Activated naive CD8-positive, alpha-beta T cell treated with anti-CD3 and anti-CD28 coated beads, Interleukin-2, amount 10 ng/mL, durations not matched to agents 7 days and 5 days (primary cell): ENCODE results near the gene DGKD. TPM values are rescaled to one million over a fixed set of nuclear protein-coding genes. Genes with fewer than 3 reads are reported as not detected.

Source experiments
- ATAC-seq: fragments of 150-1000 bp; cut with Tn5 transposase; one replicate; pipeline ENCODE4 v1.10.0; 2021; ENCODE audit warnings: low read depth, moderate library complexity
- POLR2A ChIA-PET: fragments of 350-600 bp; sonication (Branson Sonifier 250); formaldehyde crosslinking; loops from one replicate; lab custom pipeline; 2021; ENCODE audit warnings: antibody characterized with exemption; lab: Charles Lee
- DNase-seq: peaks from one replicate; pipeline ENCODE4 v3.0.0; 2021
- H3K27ac Mint-ChIP-seq: one replicate; pipeline ENCODE4 v1.8.0; 2022; ENCODE audit warnings: mild to moderate bottlenecking, mixed read lengths
- H3K27me3 Mint-ChIP-seq: one replicate; pipeline ENCODE4 v1.8.0; 2022; ENCODE audit warnings: mild to moderate bottlenecking, moderate library complexity, mixed read lengths
- H3K36me3 Mint-ChIP-seq: one replicate; pipeline ENCODE4 v1.8.0; 2021; ENCODE audit warnings: mild to moderate bottlenecking, mixed read lengths
- H3K4me1 Mint-ChIP-seq: one replicate; pipeline ENCODE4 v1.8.0; 2021; ENCODE audit warnings: mixed read lengths
- H3K4me3 Mint-ChIP-seq: one replicate; pipeline ENCODE4 v1.8.0; 2022; ENCODE audit warnings: mild to moderate bottlenecking, moderate library complexity, mixed read lengths
- H3K9me3 Mint-ChIP-seq: one replicate; pipeline ENCODE4 v1.8.0; 2021; ENCODE audit warnings: mixed read lengths
- total RNA-seq, 2 experiments: library from RNA; stranded (reverse); gene quantifications; one replicate each; pipeline ENCODE4 v1.2.3, GENCODE V29; 2021

DGKD gene
- total RNA-seq, 2 experiments from 2014 or later = 114 to 132 TPM

- H3K27me3 Mint-ChIP-seq = no peaks in the 10 kb centered on the region
- peaks cover 65% of the 10 kb centered on the region for H3K4me1 Mint-ChIP-seq
- H3K27ac Mint-ChIP-seq = no peak overlapping the region
- ATAC-seq (no peak), DNase-seq (no peak)
- peaks cover 2% of the 10 kb centered on the region for H3K9me3 Mint-ChIP-seq
- peaks cover 48% of the 10 kb centered on the region for H3K36me3 Mint-ChIP-seq
- POLR2A ChIA-PET = interaction anchor here (1.1 kb wide), 1 partner anchor 19 kb away, joined by 3 read pairs; no protein-coding TSS in a partner anchor
- no peak overlapping the region for H3K4me3 Mint-ChIP-seq
Observed at GRCh38 chr2:233424154-233424951, 70.1 kb downstream of the DGKD start.

GRCh38 chr2:233426619-233427342, 72.5 kb downstream of the DGKD start:
- Mint-ChIP-seq H3K9me3 (peaks cover 2% of the 10 kb centered on the region), H3K27ac (no peak overlapping the region), H3K4me1 (peaks cover 46% of the 10 kb centered on the region), H3K4me3 (no peak overlapping the region), H3K27me3 (no peaks in the 10 kb centered on the region), H3K36me3 (peaks cover 51% of the 10 kb centered on the region)
- ATAC-seq (no peak), DNase-seq (no peak)
- POLR2A ChIA-PET = no interaction called here

- no peak for DNase-seq
- ATAC-seq = no peak
- Mint-ChIP-seq H3K27ac (peak overlapping the region; percentile 67), H3K27me3 (no peaks in the 10 kb centered on the region), H3K4me3 (no peak overlapping the region), H3K4me1 (peaks cover 34% of the 10 kb centered on the region), H3K9me3 (peaks cover 2% of the 10 kb centered on the region), H3K36me3 (peaks cover 51% of the 10 kb centered on the region)
- POLR2A ChIA-PET = no interaction called here
Observed at GRCh38 chr2:233428008-233428407, 73.7 kb downstream of the DGKD start.

- POLR2A ChIA-PET = no interaction called here
- ATAC-seq = no peak
- H3K9me3 Mint-ChIP-seq = peaks cover 2% of the 10 kb centered on the region
- H3K27ac Mint-ChIP-seq = no peak overlapping the region
- peaks cover 47% of the 10 kb centered on the region for H3K36me3 Mint-ChIP-seq
- H3K27me3 Mint-ChIP-seq = no peaks in the 10 kb centered on the region
- peaks cover 30% of the 10 kb centered on the region for H3K4me1 Mint-ChIP-seq
- DNase-seq = no peak
- H3K4me3 Mint-ChIP-seq = no peak overlapping the region
Observed at GRCh38 chr2:233428438-233428837, 74.1 kb downstream of the DGKD start.

GRCh38 chr2:233429175-233429897, 75.0 kb downstream of the DGKD start:
- Mint-ChIP-seq H3K36me3 (peaks cover 40% of the 10 kb centered on the region), H3K9me3 (peaks cover 2% of the 10 kb centered on the region), H3K4me1 (peaks cover 24% of the 10 kb centered on the region), H3K27ac (no peak overlapping the region), H3K27me3 (no peaks in the 10 kb centered on the region), H3K4me3 (no peak overlapping the region)
- DNase-seq (no peak), ATAC-seq (no peak)
- POLR2A ChIA-PET = no interaction called here

- H3K4me3 Mint-ChIP-seq = no peak overlapping the region
- POLR2A ChIA-PET = interaction anchor here (1.4 kb wide), 1 partner anchor 8 kb away, joined by 3 read pairs; no protein-coding TSS in a partner anchor
- no peak overlapping the region for H3K27ac Mint-ChIP-seq
Observed at GRCh38 chr2:233430081-233430480, 75.8 kb downstream of the DGKD start.

GRCh38 chr2:233430651-233431050, 76.4 kb downstream of the DGKD start:
- H3K9me3 Mint-ChIP-seq = peaks cover 2% of the 10 kb centered on the region

More at GRCh38 chr2:233430081-233430480, 75.8 kb downstream of the DGKD start:
- DNase-seq = no peak
- H3K36me3 Mint-ChIP-seq = peaks cover 38% of the 10 kb centered on the region
- H3K9me3 Mint-ChIP-seq = peaks cover 2% of the 10 kb centered on the region
- peaks cover 24% of the 10 kb centered on the region for H3K4me1 Mint-ChIP-seq
- no peak for ATAC-seq
- no peaks in the 10 kb centered on the region for H3K27me3 Mint-ChIP-seq

GRCh38 chr2:233433029-233433428, 78.7 kb downstream of the DGKD start:
- no peak for ATAC-seq
- Mint-ChIP-seq H3K36me3 (peaks cover 17% of the 10 kb centered on the region), H3K27ac (no peak overlapping the region), H3K9me3 (no peaks in the 10 kb centered on the region), H3K27me3 (no peaks in the 10 kb centered on the region), H3K4me3 (no peak overlapping the region), H3K4me1 (peaks cover 9% of the 10 kb centered on the region)
- POLR2A ChIA-PET = no interaction called here
- DNase-seq = no peak

More at GRCh38 chr2:233430651-233431050, 76.4 kb downstream of the DGKD start:
- H3K36me3 Mint-ChIP-seq = peaks cover 36% of the 10 kb centered on the region
- ATAC-seq = no peak
- DNase-seq = no peak
- no peak overlapping the region for H3K27ac Mint-ChIP-seq
- H3K4me3 Mint-ChIP-seq = no peak overlapping the region
- POLR2A ChIA-PET = interaction anchor here (1.4 kb wide), 1 partner anchor 9 kb away, joined by 3 read pairs; no protein-coding TSS in a partner anchor
- H3K27me3 Mint-ChIP-seq = no peaks in the 10 kb centered on the region
- H3K4me1 Mint-ChIP-seq = peaks cover 22% of the 10 kb centered on the region

- ATAC-seq (no peak), DNase-seq (no peak)
- Mint-ChIP-seq H3K27ac (no peak overlapping the region), H3K36me3 (peaks cover 15% of the 10 kb centered on the region), H3K4me1 (peaks cover 7% of the 10 kb centered on the region), H3K9me3 (no peaks in the 10 kb centered on the region), H3K27me3 (no peaks in the 10 kb centered on the region), H3K4me3 (no peak overlapping the region)
- POLR2A ChIA-PET = no interaction called here
Observed at GRCh38 chr2:233433794-233434193, 79.5 kb downstream of the DGKD start.

- Mint-ChIP-seq H3K4me3 (no peak overlapping the region), H3K27ac (no peak overlapping the region), H3K4me1 (peaks cover 5% of the 10 kb centered on the region), H3K36me3 (peaks cover 15% of the 10 kb centered on the region), H3K9me3 (no peaks in the 10 kb centered on the region), H3K27me3 (no peaks in the 10 kb centered on the region)
- no peak for ATAC-seq
- POLR2A ChIA-PET = no interaction called here
- DNase-seq = no peak
Observed at GRCh38 chr2:233434666-233435330, 80.5 kb downstream of the DGKD start.

GRCh38 chr2:233435436-233436190, 81.3 kb downstream of the DGKD start:
- Mint-ChIP-seq H3K9me3 (no peaks in the 10 kb centered on the region), H3K4me1 (peaks cover 4% of the 10 kb centered on the region), H3K27me3 (no peaks in the 10 kb centered on the region), H3K36me3 (peaks cover 12% of the 10 kb centered on the region), H3K4me3 (no peak overlapping the region), H3K27ac (no peak overlapping the region)
- ATAC-seq = no peak
- no peak for DNase-seq
- POLR2A ChIA-PET = no interaction called here

- Mint-ChIP-seq H3K36me3 (peaks cover 12% of the 10 kb centered on the region), H3K27me3 (no peaks in the 10 kb centered on the region), H3K27ac (no peak overlapping the region), H3K4me3 (no peak overlapping the region), H3K4me1 (peaks cover 9% of the 10 kb centered on the region), H3K9me3 (no peaks in the 10 kb centered on the region)
- DNase-seq = no peak
- ATAC-seq = no peak
- POLR2A ChIA-PET = no interaction called here
Observed at GRCh38 chr2:233436191-233436581, 81.9 kb downstream of the DGKD start.
